Left lobe of liver (tissue), 2 donors: Measurements from ENCODE around the gene GLDN. TPM values are rescaled to one million over a fixed set of nuclear protein-coding genes. Genes with fewer than 3 reads are reported as not detected.

Experiments used
- ATAC-seq: fragments of 200-7000 bp; cut with Tn5 transposase; one replicate; pipeline ENCODE4 v1.9.1; 2020; ENCODE audit warnings: mild to moderate bottlenecking, moderate library complexity
- DNase-seq: peaks from one replicate; pipeline ENCODE4 v3.0.0-alpha.2; 2020; ENCODE audit warnings: low spot score
- total RNA-seq: library from RNA; stranded (reverse); gene quantifications from one replicate; pipeline ENCODE4 v1.2.1, GENCODE V29; 2021
- donor health status: DM: no; HTN: no; CAD: no; lungs with moderate emphysema.
- donor health status: DM: no; HTN: yes; CAD: no.

GLDN gene
- total RNA-seq, 1 donor from 2014 or later = 0.60 TPM

- DNase-seq (no peak), ATAC-seq (no peak)
These were observed 14.7 kb downstream of the GLDN start for GRCh38 chr15:51356147-51356546.

- ATAC-seq (no peak), DNase-seq (no peak)
These were observed 15.5 kb downstream of the GLDN start for GRCh38 chr15:51356983-51357382.

- no peak for ATAC-seq
- DNase-seq = no peak
These were observed 18.5 kb downstream of the GLDN start for GRCh38 chr15:51359981-51360380.

GRCh38 chr15:51363383-51363782 is 21.9 kb downstream of the GLDN start:
- no peak for DNase-seq
- ATAC-seq = no peak

- DNase-seq (no peak), ATAC-seq (no peak)
These were observed 24.0 kb downstream of the GLDN start for GRCh38 chr15:51365417-51365816.

GRCh38 chr15:51366071-51366470 is 24.6 kb downstream of the GLDN start:
- DNase-seq (no peak), ATAC-seq (no peak)

- DNase-seq (no peak), ATAC-seq (peak; percentile 66)
These were observed 25.5 kb downstream of the GLDN start for GRCh38 chr15:51366920-51367319.

GRCh38 chr15:51367322-51367976 is 26.0 kb downstream of the GLDN start:
- ATAC-seq = no peak

GRCh38 chr15:51368307-51368706 is 26.9 kb downstream of the GLDN start:
- DNase-seq (no peak), ATAC-seq (no peak)

More at GRCh38 chr15:51367322-51367976, 26.0 kb downstream of the GLDN start:
- DNase-seq = no peak

GRCh38 chr15:51368751-51369450 is 27.4 kb downstream of the GLDN start:
- DNase-seq = no peak
- no peak for ATAC-seq

- no peak for ATAC-seq
These were observed 28.0 kb downstream of the GLDN start for GRCh38 chr15:51369451-51369761.

GRCh38 chr15:51371266-51371665 is 29.8 kb downstream of the GLDN start:
- DNase-seq (no peak), ATAC-seq (no peak)

More at GRCh38 chr15:51369451-51369761, 28.0 kb downstream of the GLDN start:
- DNase-seq = no peak

GRCh38 chr15:51374131-51374530 is 32.7 kb downstream of the GLDN start:
- DNase-seq = no peak
- ATAC-seq = no peak

GRCh38 chr15:51375966-51376640 is 34.6 kb downstream of the GLDN start:
- ATAC-seq = no peak
- DNase-seq = no peak

- no peak for DNase-seq
- ATAC-seq = no peak
These were observed 35.8 kb downstream of the GLDN start for GRCh38 chr15:51377038-51377786.

- no peak for DNase-seq
- no peak for ATAC-seq
These were observed 37.0 kb downstream of the GLDN start for GRCh38 chr15:51378406-51378805.

- DNase-seq = no peak
- no peak for ATAC-seq
These were observed 37.9 kb downstream of the GLDN start for GRCh38 chr15:51379390-51379789.

- peak; percentile 96 for ATAC-seq
- peak; percentile 53 for DNase-seq
These were observed 39.7 kb downstream of the GLDN start for GRCh38 chr15:51380999-51381806.

- peak; percentile 66 for ATAC-seq
- DNase-seq = no peak
These were observed 41.3 kb downstream of the GLDN start for GRCh38 chr15:51382787-51383186.

- DNase-seq (no peak), ATAC-seq (no peak)
These were observed 44.6 kb downstream of the GLDN start for GRCh38 chr15:51386029-51386428.

GRCh38 chr15:51386486-51386885 is 45.0 kb downstream of the GLDN start:
- DNase-seq (no peak), ATAC-seq (no peak)
